Fibroblast of lung (primary cell): ENCODE results near the gene GNAI2. TPM values are rescaled to one million over a fixed set of nuclear protein-coding genes. Genes with fewer than 3 reads are reported as not detected.

ENCODE experiments used
- DNase-seq, 2 donors: peaks; one replicate each; pipeline versions ENCODE4 v3.0.0 to v3.0.0-alpha.2; 2010; ENCODE audit warnings: low read depth in 2 of 2
- H2AFZ ChIP-seq: 2 replicates; pipeline ENCODE4 v1.5.1; 2012; ENCODE audit warnings: low read length, control low read depth, inconsistent platforms
- H3K27ac ChIP-seq: 2 replicates; pipeline ENCODE4 v1.5.1; 2011; ENCODE audit warnings: low read length, control low read depth; ENCODE audit not compliant: insufficient read depth
- H3K27me3 ChIP-seq: 2 replicates; pipeline ENCODE4 v1.5.1; 2011; ENCODE audit warnings: mild to moderate bottlenecking, low read length; ENCODE audit not compliant: control insufficient read depth, insufficient read depth
- H3K36me3 ChIP-seq: 2 replicates; pipeline ENCODE4 v1.5.1; 2011; ENCODE audit warnings: low read length; ENCODE audit not compliant: control insufficient read depth, insufficient read depth
- H3K4me1 ChIP-seq: 2 replicates; pipeline ENCODE4 v1.5.1; 2011; ENCODE audit warnings: low read length; ENCODE audit not compliant: control insufficient read depth, insufficient read depth; ENCODE audit errors: extremely low read depth
- H3K4me2 ChIP-seq: 2 replicates; pipeline ENCODE4 v1.5.1; 2011; ENCODE audit warnings: low read length, control low read depth; ENCODE audit not compliant: insufficient read depth; ENCODE audit errors: extremely low read depth
- H3K4me3 ChIP-seq, 4 experiments: fragments of 200-600 bp in 1 of 4; sonication (generic) in 1 of 4; replicated peaks in 1 of 4; 2 replicates each; pipeline ENCODE4 v1.5.1; 2011 to 2016; ENCODE audit warnings: low read length in 4 of 4, low read depth in 3 of 4, mild to moderate bottlenecking in 3 of 4, control low read depth in 2 of 4, inconsistent platforms in 1 of 4, mixed read lengths in 1 of 4; ENCODE audit not compliant: insufficient read depth in 1 of 4; ENCODE audit errors: control extremely low read depth in 1 of 4
- H3K79me2 ChIP-seq: 2 replicates; pipeline ENCODE4 v1.5.1; 2012; ENCODE audit warnings: mild to moderate bottlenecking, low read length, inconsistent platforms; ENCODE audit not compliant: control insufficient read depth, insufficient read depth
- H3K9ac ChIP-seq: 2 replicates; pipeline ENCODE4 v1.5.1; 2011; ENCODE audit warnings: mild to moderate bottlenecking, low read length, control low read depth; ENCODE audit not compliant: insufficient read depth
- H3K9me3 ChIP-seq: 2 replicates; pipeline ENCODE4 v1.5.1; 2012; ENCODE audit warnings: low read depth, low read length; ENCODE audit not compliant: control insufficient read depth, insufficient read depth
- H4K20me1 ChIP-seq: 2 replicates; pipeline ENCODE4 v1.5.1; 2011; ENCODE audit warnings: low read length; ENCODE audit not compliant: control insufficient read depth, insufficient read depth; ENCODE audit errors: extremely low read depth
- EZH2 ChIP-seq: IDR thresholded peaks from 2 replicates; pipeline ENCODE4 v1.5.1; 2012; ENCODE audit warnings: low read length, control low read depth, mild to moderate bottlenecking; ENCODE audit errors: missing control alignments
- polyA plus RNA-seq, 2 donors: library from polyadenylated mRNA; depleted of rRNA in 1 of 2; stranded (reverse) in 1 of 2; unstranded in 1 of 2; fragments of >200 nt; gene quantifications; 2 replicates each; pipeline ENCODE4 v1.2.1, GENCODE V29; 2011 to 2012; ENCODE audit warnings: missing spikeins in 1 of 2
- total RNA-seq: library from RNA; depleted of rRNA; stranded (reverse); fragments of >200 nt; gene quantifications from 2 replicates; pipeline ENCODE4 v1.2.1, GENCODE V29; 2014
- TF ChIP-seq, protein P1 (sequence below), 2 donors: IDR thresholded peaks in 1 of 2; conservative IDR thresholded peaks in 1 of 2; 1 replicate in 1 of 2; 2 replicates in 1 of 2; pipeline ENCODE4 v1.5.1; 2011 to 2012; ENCODE audit warnings: low read length in 2 of 2, control low read depth in 1 of 2, inconsistent platforms in 1 of 2, low read depth in 1 of 2, mild to moderate bottlenecking in 1 of 2

Gene GNAI2
- total and polyA plus RNA-seq, 2 donors (not counting 1 experiment from before 2014, with no cell fraction given), result 238 to 704 TPM

DNA sequence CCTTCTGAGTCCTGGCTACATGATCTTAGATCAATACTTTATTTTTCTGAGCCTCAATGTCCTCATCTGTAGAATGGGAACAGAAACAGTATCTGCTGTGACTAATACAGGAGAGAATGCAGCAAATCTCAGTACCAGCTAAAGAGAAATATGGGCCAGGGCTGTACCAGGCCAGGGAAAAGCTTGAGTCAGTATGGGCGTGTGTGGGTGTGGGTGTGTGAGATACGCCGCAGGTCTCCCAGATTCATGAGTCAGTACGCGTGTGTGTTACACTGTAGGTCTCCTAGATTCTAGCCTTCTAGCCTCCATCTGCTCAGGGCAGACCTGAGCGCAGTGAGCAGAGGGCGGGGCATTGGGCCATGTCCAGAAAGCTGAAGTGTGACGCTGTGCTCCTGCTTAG, 15.2 kb downstream of the GNAI2 start:
- Histone ChIP-seq H3K4me1 (peaks cover 43% of the 10 kb centered on the region), H3K4me2 (no peak overlapping the region), H3K79me2 (peaks cover 73% of the 10 kb centered on the region), H3K9me3 (no peaks in the 10 kb centered on the region), H4K20me1 (peaks cover 2% of the 10 kb centered on the region), H2AFZ (no peak overlapping the region), H3K36me3 (peaks cover 23% of the 10 kb centered on the region), H3K9ac (no peak overlapping the region), H3K27ac (peak overlapping the region; percentile 46), H3K4me3 (no peak overlapping the region), H3K27me3 (no peaks in the 10 kb centered on the region)
- peak; percentile 90 to 94 for DNase-seq
- no peak for TF ChIP-seq EZH2
- TF ChIP-seq, protein P1, sequence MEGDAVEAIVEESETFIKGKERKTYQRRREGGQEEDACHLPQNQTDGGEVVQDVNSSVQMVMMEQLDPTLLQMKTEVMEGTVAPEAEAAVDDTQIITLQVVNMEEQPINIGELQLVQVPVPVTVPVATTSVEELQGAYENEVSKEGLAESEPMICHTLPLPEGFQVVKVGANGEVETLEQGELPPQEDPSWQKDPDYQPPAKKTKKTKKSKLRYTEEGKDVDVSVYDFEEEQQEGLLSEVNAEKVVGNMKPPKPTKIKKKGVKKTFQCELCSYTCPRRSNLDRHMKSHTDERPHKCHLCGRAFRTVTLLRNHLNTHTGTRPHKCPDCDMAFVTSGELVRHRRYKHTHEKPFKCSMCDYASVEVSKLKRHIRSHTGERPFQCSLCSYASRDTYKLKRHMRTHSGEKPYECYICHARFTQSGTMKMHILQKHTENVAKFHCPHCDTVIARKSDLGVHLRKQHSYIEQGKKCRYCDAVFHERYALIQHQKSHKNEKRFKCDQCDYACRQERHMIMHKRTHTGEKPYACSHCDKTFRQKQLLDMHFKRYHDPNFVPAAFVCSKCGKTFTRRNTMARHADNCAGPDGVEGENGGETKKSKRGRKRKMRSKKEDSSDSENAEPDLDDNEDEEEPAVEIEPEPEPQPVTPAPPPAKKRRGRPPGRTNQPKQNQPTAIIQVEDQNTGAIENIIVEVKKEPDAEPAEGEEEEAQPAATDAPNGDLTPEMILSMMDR (conservative IDR thresholded peaks at IDR 0.05 in 1 of 2, IDR thresholded peaks at IDR 0.05 in 1 of 2; ENCODE audit: low read depth in 1 of 2, low read length in 2 of 2), result no peak

DNA sequence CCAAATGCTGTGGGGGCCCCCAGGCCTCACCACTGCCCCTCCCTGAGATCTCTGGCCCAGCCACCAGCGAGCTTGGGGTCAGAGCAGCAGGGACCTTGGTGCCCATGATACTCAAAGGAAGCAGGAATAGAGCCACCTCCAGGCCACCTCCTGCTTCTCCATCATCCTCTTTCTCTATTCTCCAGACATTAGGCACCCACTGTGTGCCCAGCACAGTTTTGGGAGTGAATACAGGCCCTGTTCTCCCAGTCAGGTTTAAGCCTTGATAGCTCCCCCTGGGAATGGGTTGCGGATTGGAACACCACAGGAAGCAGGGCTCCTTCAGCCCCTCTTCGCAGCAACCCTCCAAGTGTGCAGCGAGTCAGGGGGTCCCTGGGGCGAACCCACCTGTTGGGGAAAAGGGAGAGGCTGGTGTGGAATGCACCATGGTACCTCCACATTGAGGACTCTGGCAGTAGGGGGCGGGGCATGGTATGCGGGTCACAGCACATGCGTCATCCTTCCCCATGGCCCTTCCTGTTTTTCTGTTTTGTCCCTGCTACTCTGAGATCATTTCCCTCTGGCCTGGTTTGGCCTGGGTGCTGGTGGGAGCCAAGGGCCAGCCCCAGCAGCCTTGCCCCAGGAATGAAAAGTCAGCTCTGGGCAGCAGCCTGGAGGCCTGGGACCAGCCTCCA, 18.7 kb downstream of the GNAI2 start:
- H4K20me1 ChIP-seq, result peaks cover 2% of the 10 kb centered on the region
- peaks cover 38% of the 10 kb centered on the region for H3K36me3 ChIP-seq
- H3K27me3 ChIP-seq, result no peaks in the 10 kb centered on the region
- DNase-seq, result peak; percentile 33 to 47
- peaks cover 39% of the 10 kb centered on the region for H3K79me2 ChIP-seq
- no peak overlapping the region for H3K4me2 ChIP-seq
- H3K4me1 ChIP-seq, result peaks cover 14% of the 10 kb centered on the region
- H3K27ac ChIP-seq, result no peak overlapping the region
- H3K4me3 ChIP-seq, result no peak overlapping the region
- TF ChIP-seq, protein P1 (conservative IDR thresholded peaks at IDR 0.05 in 1 of 2, IDR thresholded peaks at IDR 0.05 in 1 of 2; ENCODE audit: low read depth in 1 of 2, low read length in 2 of 2), result no peak
- TF ChIP-seq EZH2, result no peak
- no peak overlapping the region for H2AFZ ChIP-seq
- no peak overlapping the region for H3K9ac ChIP-seq
- no peaks in the 10 kb centered on the region for H3K9me3 ChIP-seq

DNA sequence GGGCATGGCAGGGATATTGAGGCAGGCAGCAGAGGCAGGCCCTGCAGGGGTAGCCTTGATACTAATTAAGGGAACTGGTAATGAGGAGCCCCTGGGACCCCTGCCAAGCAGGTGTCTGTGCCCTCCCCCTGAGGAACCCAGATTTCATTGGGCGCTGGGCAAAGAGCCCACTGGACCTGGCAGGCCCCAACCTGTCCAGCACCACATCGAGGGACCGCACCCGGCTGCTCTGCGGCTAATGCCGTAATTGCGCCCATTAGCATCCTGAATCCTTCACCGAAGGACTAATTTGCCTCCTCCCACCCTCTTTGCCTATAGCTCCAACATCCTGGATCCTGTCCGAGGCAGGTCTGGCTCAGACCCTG, 19.2 kb downstream of the GNAI2 start:
- H2AFZ ChIP-seq, result no peak overlapping the region
- no peaks in the 10 kb centered on the region for H3K27me3 ChIP-seq
- no peak overlapping the region for H3K27ac ChIP-seq
- no peak overlapping the region for H3K9ac ChIP-seq
- H4K20me1 ChIP-seq, result peaks cover 2% of the 10 kb centered on the region
- DNase-seq, result no peak
- H3K4me1 ChIP-seq, result peaks cover 13% of the 10 kb centered on the region
- no peaks in the 10 kb centered on the region for H3K9me3 ChIP-seq
- peaks cover 34% of the 10 kb centered on the region for H3K79me2 ChIP-seq
- H3K4me2 ChIP-seq, result no peak overlapping the region
- peaks cover 38% of the 10 kb centered on the region for H3K36me3 ChIP-seq
- H3K4me3 ChIP-seq, result no peak overlapping the region
- TF ChIP-seq EZH2, result no peak
- TF ChIP-seq, protein P1 (conservative IDR thresholded peaks at IDR 0.05 in 1 of 2, IDR thresholded peaks at IDR 0.05 in 1 of 2; ENCODE audit: low read depth in 1 of 2, low read length in 2 of 2), result no peak
